NCI-H1105 treated with DMSO at 0.1 percent for 48 hours (cell line): ENCODE results near the gene THAP11.

Source experiments
- DNase-seq: peaks from one replicate; lab custom pipeline; 2025; lab: John Stamatoyannopoulos, UW

THAP11 gene

DNA sequence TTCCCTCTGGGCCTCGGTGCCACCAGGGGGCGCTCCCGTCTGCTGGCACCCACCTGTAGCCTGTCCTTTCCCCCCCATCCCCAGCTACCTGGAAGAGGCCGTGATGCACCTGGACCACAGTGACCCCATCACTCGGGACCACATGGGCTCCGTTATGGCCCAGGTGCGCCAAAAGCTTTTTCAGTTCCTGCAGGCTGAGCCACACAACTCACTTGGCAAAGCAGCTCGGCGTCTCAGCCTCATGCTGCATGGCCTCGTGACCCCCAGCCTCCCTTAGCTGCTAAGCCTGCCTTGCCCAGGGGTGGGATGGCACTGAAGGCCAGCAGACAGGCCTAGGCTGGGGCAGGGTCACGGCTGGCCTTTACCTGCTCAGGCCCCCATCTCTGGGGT is 41.7 kb downstream of the THAP11 start:
- peak; percentile 20 for DNase-seq

- DNase-seq = peak; percentile 68
These were observed 42.6 kb downstream of the THAP11 start, which contains the start of gene NRN1L for GRCh38 chr16:67884684-67885083. TSS of gene NRN1L (plus strand) at chr16:67884885. CDS start at chr16:67884904, 19 bp downstream.

DNA sequence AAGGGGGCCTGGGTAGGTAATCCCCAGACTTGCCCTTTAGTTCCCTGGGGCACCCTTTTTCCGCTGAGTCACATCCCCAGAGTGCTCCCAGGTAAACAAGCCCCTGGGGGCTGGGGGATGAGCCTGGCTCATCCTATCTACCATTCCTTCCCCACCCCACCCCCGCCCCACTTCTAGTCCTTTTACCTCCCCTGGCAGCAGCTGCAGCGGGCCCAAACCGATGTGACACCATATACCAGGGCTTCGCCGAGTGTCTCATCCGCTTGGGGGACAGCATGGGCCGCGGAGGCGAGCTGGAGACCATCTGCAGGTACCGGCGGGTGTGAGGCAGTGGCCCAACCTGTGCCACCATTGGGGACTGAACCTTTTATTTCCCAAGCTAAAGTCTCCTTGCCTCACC is 43.4 kb downstream of the THAP11 start:
- no peak for DNase-seq

GRCh38 chr16:67885976-67886375 is 43.9 kb downstream of the THAP11 start:
- DNase-seq = no peak

DNA sequence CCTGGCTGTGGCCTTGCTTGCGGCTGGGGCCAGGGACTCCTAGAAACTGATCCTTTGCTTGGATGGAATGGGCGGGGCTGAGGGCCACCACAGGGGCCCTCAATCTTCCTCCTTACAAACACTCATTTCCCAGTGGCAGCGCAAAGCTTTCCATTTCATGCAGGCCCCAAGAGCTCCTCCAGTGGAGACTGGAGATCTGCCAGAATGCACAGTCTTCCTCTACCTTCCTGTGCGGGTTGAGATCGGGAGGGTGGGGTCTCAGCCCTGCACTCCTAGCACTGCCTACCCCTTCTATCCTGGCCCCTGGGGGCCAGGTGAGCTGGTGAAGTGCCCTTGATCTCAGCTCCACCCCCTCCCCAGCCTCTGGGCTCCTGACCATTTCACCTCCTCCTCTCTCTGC is 44.3 kb downstream of the THAP11 start:
- no peak for DNase-seq

- no peak for DNase-seq
These were observed 46.2 kb downstream of the THAP11 start for GRCh38 chr16:67888331-67888730.

DNA sequence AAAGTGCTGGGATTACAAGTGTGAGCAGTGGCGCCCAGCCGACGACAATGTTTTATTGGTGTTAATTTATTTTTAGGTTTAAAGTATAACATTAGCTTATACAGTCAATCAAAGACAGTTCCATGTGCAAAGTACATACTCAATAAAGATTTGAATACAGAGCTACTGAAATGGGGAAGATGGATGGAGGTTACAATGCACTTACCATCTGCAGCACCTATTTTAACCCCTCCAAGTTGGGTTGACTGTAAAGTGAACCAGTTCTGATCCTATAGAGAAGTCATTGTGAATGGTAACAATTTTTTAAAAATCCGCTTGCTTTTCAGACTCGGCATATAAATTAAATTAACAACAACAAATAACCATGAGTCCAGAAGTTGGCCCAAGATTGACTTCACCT is 50.3 kb downstream of the THAP11 start:
- DNase-seq = no peak

DNA sequence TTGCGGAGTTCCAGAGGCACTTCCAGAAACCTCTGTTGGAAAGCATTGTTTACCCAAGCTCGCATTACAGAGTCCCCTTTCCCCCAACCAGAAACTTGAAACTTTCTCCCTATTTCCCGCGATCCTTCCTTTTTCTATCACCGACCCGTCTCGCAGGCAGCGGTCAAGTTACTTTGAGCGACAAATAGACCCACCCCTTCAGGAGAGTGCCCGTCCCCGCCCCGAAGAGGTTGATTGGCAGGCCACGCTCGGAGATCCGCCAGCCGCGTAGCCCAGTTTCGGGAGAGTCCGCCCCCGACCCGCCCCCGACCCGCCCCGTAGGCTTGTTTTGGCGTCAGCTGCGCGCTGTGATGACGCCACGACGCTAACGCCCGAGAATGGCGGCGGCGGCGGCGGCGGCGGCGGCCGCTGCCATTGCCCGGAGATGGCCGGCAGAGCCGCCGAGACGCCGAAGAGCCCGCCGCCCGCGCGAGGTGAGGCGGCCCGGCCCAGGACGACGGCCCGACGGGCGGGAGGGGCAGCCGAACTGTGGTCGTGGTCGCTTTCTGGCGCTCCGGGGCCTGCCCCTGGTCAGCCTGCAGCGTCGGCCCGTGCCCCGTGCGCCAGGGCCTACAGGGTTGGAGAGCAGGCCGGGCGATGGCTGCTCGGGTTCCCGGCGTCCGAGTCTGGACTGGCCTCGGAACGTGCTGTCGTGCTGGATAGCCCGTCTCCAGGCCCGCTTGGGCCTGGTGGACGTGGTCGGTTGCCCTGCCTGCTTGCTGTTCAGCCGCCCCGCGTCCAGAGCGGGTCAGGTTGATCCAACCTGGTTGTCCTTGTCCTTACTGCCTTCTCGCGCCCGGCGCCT is 51.0 kb downstream of the THAP11 start, which contains the start of gene PSKH1:
PSKH1 (plus strand) TSS at position 356 of the 844 bp plus-strand sequence. CDS start 15,496 bp downstream, outside the sequence.
- peak; percentile 85 for DNase-seq
